ENCODE measurements around the gene POLR3E.

Gene POLR3E

GRCh38 chr16:22297114-22297870 is at the start of gene POLR3E:
Gene POLR3E, plus strand, starts transcription at chr16:22297409. Its CDS starts 5,560 bp downstream, at chr16:22302969.
- DNase-seq, result peak; percentile 95

- no peak for DNase-seq
Observed at GRCh38 chr16:22250522-22250921, 46.7 kb upstream of the POLR3E start.

- DNase-seq, result no peak
Observed at GRCh38 chr16:22252317-22252716, 44.9 kb upstream of the POLR3E start.

GRCh38 chr16:22253272-22253671 is 43.9 kb upstream of the POLR3E start:
- DNase-seq, result no peak

- no peak for DNase-seq
Observed at GRCh38 chr16:22255335-22255734, 41.9 kb upstream of the POLR3E start.

- DNase-seq, result no peak
Observed at GRCh38 chr16:22257440-22257839, 39.8 kb upstream of the POLR3E start.

- no peak for DNase-seq
Observed at GRCh38 chr16:22260490-22260889, 36.7 kb upstream of the POLR3E start.

GRCh38 chr16:22262460-22262859 is 34.7 kb upstream of the POLR3E start:
- DNase-seq, result no peak

GRCh38 chr16:22264786-22265185 is 32.4 kb upstream of the POLR3E start:
- no peak for DNase-seq

GRCh38 chr16:22265351-22265750 is 31.9 kb upstream of the POLR3E start:
- no peak for DNase-seq

GRCh38 chr16:22266546-22266945 is 30.7 kb upstream of the POLR3E start:
- DNase-seq, result no peak

- DNase-seq, result no peak
Observed at GRCh38 chr16:22267764-22268163, 29.4 kb upstream of the POLR3E start.

GRCh38 chr16:22270525-22270924 is 26.7 kb upstream of the POLR3E start:
- DNase-seq, result no peak

- DNase-seq, result no peak
Observed at GRCh38 chr16:22272870-22273650, 24.1 kb upstream of the POLR3E start.

- DNase-seq, result no peak
Observed at GRCh38 chr16:22274916-22275315, 22.3 kb upstream of the POLR3E start.

- DNase-seq, result no peak
Observed at GRCh38 chr16:22278441-22279230, 18.6 kb upstream of the POLR3E start.

- no peak for DNase-seq
Observed at GRCh38 chr16:22282254-22282892, 14.8 kb upstream of the POLR3E start.

- DNase-seq, result no peak
Observed at GRCh38 chr16:22284637-22285036, 12.6 kb upstream of the POLR3E start.

- DNase-seq, result no peak
Observed at GRCh38 chr16:22285080-22285479, 12.1 kb upstream of the POLR3E start.

- no peak for DNase-seq
Observed at GRCh38 chr16:22291020-22291419, 6.2 kb upstream of the POLR3E start.

- DNase-seq, result no peak
Observed at GRCh38 chr16:22291860-22292318, 5.3 kb upstream of the POLR3E start.

- no peak for DNase-seq
Observed at GRCh38 chr16:22292320-22292719, 4.9 kb upstream of the POLR3E start.
